HG03196 (cell line): ENCODE data around the gene CDHR1.
"Not testable (repeated sequence)": the region's sequence is repeated elsewhere in the genome, so short reads cannot be mapped to it uniquely, and the experiment has no call there.

ENCODE experiments used
- ATAC-seq: cut with Tn5 transposase; IDR thresholded peaks from one replicate; pipeline ENCODE4 v1.9.1; 2021; ENCODE audit not compliant: unreplicated experiment

CDHR1 gene

DNA sequence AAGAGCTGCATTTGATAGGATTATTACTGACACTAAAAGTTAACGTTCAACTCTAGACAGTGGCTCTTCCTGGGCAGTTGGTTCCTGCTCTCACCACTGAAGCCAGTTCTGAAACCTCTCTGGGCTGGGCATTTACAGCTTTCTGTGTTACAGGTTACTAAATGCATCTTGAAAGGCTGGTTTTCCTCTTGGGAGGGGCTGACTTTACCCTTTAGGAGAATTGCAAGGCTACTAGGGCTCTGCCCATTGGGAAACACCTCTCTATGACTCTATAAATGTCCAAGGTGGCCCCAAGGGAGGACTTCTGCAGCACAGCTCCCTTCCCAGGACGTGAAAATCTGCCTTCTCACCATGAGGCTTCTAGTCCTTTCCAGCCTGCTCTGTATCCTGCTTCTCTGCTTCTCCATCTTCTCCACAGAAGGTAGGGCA is 20.8 kb upstream of the CDHR1 start, which contains the start of gene GPR15LG:
TSS of gene GPR15LG (plus strand) at position 301 of the 429 bp plus-strand sequence. CDS start at position 352, 51 bp downstream.
- peak; percentile 50 for ATAC-seq

DNA sequence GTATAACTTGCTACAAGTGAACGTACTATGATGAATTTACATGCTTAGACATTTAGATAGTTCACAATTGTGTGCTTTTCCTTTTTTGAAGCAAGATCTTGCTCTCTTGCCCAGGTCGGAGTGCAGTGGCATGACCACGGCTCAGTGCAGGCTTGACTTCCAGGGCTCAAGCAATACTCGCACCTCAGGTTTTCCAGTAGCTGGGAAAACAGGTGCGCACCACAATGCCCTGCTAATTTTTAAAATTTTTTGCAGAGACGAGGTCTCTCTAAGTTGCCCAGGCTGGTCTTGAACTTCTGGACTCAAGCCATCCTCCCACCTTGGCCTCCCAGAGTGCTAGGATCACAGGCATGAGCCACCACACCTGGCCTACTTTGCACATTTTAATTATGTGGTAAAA is 18.9 kb upstream of the CDHR1 start:
- no peak for ATAC-seq

DNA sequence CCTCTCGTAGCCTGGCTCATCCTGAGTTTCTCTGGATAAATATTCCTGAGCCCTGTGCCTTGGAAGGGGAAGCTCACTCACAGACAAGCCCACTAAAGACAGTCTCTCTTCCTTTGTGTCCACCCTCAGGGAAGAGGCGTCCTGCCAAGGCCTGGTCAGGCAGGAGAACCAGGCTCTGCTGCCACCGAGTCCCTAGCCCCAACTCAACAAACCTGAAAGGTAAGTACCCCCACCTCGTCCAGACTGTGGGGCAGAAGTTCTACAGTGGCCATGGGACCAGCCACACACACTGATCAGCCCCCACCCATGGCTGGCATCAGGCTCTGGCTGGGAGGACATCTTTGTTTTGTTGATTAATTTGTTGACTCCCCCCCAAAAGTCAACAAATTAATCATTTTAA is 18.0 kb upstream of the CDHR1 start:
- ATAC-seq = no peak

DNA sequence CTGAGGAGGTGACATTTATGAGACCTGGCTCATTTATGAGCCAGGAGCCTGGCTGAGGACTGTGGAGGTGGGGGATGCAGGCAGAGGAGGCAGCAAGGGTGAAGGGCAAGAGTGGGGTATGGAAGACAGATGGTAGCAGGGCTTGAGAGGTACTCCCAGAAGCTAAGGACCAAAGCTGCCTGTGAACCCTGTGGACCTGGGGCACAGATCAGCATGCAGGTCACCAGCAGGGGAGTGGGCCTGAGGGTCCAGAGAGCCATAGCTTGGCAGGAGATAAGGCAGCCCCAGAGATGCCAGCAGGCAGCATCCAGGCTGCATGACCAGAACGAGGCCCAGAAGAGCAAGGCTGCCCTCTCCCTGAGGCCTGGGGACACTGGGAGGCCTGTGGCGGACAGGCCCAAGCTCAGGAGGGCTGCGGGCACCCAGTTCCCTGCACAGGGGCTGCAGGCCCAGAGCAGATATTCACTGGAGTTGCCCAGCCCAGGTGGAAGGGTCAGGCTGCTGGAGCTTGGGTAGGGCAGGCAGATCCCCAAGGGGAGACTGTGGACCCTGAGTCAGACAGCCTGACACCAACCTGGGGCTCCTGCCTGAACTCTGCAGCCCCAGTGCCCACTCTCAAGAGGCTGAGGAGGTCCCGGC is 17.4 kb upstream of the CDHR1 start:
- no peak for ATAC-seq

DNA sequence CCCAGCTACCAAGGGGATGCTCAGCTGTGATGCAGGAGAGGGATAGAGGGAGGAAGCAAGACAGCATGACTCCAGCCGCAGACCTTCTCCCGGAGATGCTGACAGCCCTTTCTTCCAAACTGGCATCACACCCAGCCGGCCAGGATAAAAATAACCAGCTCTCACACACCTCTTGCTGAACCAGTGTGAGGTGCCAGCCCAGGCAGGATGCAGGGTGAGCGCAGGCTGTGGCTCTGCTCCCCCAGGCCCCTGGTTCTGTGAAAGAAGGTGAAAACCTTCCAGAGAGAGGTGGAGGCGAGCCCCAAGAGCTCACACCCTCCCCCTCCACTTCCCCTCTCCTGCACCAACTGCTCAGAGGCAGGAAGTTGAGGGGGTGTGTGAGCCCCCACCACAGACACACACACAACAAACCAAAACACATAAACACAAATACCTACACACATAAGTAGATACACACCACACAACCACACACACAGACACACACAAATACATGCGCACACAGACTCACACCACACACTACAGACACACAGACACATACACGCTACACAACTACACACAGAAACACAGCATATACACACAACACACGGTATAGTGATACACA is 16.7 kb upstream of the CDHR1 start:
- peak; percentile 46 for ATAC-seq

DNA sequence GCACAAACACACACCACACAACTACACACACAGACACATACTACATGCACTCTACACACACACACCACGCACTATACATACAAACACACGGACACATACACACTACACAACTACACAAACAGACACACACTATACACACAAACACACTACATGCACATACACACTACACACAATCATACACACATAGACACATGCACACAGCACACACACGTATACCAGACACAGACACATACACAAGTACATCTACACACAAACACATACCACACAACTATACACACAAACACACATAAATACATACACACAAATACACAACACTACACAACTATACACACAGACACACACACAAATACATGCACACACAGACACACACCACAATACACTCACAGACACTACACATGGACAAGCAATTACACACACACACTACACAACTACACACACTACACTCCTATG is 16.2 kb upstream of the CDHR1 start:
- no peak for ATAC-seq

DNA sequence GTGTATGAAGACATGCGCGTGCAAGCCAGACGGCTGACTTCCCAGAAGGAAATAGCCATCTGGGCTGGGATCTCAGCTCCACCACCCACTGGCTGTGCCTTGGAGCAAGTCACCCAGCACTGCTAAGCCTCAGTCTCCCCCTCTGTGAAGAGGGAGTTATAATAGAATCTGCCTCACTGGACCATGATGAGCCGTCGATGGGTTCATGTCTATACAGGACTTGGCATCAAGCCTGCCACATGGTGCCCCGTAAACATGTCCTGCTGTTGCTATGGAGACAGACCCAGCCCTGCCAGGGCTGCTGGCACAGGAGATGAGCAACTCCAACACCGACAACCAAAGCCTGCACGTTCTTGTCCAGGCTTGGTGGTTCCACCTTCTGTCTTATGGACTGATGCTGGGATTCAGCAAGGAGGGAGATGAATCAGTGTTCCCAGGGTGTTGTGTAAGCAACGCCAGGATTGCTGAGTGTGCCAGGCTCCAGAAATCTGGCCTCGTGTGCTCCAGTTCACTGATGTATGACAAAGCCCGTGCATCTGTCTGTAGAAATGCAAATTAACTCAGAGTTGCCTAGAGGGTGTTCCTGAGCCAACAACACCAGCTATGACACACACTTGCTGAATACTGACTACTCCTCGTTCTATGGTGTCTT is 15.2 kb upstream of the CDHR1 start:
- peak; percentile 87 for ATAC-seq

DNA sequence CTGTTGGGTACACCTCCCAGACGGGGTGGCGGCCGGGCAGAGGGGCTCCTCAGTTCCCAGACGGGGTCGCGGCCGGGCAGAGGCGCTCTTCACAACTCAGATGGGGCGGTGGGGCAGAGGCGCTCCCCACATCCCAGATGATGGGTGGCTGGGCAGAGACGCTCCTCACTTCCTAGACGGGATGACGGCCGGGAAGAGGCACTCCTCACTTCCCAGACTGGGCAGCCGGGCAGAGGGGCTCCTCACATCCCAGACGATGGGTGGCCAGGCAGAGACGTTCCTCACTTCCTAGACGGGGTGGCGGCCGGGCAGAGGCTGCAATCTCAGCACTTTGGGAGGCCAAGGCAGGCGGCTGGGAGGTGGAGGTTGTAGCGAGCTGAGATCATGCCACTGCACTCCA is 14.0 kb upstream of the CDHR1 start:
- not testable (repeated sequence) for ATAC-seq

DNA sequence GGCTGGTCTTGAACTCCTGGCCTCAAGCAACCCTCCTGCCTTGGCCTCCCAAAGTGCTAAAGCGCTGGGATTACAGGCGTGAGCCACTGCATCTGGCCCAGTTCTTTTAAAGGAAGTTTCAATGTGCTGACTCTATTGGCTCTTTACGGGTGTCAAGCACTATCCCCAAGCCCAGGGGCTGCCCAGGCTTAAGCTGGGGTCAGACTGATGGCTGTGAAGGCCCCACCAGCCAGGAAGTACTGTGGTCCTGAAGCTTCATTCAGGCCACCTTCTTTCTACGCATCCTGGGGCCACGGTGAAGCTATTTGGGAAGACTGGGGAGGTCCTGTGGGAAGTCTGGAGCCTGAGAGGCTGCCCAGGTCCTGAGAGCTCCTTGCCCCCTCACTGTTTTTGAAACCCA is 12.7 kb upstream of the CDHR1 start:
- ATAC-seq = no peak

DNA sequence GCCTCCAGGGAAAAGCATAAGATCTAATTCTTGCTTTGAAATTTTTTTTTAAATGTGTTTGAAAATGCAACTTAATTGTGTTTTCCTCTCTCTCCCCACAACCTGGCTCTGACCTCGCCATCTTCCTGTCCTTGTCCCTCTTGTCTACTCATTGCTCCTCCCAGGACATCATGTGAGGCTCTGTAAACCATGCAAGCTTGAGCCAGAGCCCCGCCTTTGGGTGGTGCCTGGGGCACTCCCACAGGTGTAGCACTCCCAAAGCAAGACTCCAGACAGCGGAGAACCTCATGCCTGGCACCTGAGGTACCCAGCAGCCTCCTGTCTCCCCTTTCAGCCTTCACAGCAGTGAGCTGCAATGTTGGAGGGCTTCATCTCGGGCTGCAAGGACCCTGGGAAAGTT is 9.8 kb upstream of the CDHR1 start:
- no peak for ATAC-seq

DNA sequence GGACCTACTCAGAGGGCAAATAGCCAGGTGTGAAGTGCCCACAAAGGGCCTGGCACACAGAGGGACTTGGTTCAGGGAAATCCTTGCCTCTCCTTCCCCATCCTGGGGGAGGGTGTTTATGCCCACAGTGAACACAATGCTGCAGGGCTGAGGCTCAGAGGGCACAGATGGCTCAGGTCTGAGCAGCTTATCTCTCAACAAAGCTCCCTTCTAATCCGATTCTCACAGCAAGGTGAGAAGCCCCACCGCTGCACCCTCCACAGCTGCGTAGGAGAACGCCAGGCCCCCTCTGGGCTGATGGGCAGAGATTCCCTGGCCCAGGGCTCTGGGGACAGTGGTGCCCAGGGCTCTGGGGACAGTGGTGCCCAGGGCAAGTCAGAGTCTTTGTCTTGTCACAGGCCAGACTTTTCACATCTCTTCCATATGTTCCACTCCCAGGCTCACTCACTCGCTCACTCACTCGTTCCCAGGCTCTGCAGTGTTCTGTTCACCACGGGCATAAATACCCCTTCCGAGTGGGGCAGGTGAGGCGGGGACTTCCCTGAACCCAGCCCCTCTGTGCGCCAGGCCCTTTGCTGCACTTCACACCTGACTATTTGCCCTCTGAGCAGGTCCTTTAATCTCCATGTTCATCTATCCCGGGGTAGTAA is 8.7 kb upstream of the CDHR1 start:
- no peak for ATAC-seq

DNA sequence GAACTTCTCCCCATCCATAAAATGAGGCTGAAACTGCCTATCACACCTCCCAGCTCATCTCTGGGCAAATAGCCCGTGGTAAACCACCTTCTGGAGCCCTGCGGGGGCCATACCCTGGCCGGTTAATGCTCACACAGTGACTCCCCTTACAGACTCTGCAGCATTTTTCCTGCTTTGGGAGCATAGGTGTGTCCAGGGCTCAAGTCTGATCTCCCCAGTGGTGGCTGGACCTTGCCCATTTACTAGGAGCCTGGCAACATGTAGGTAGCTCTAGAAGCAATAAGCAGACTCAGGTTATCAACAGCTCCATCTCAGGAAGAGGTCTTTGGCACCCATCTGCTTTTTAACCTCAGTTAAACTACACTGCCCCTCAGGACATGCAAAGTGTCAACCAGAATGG is 5.5 kb upstream of the CDHR1 start:
- ATAC-seq = no peak

DNA sequence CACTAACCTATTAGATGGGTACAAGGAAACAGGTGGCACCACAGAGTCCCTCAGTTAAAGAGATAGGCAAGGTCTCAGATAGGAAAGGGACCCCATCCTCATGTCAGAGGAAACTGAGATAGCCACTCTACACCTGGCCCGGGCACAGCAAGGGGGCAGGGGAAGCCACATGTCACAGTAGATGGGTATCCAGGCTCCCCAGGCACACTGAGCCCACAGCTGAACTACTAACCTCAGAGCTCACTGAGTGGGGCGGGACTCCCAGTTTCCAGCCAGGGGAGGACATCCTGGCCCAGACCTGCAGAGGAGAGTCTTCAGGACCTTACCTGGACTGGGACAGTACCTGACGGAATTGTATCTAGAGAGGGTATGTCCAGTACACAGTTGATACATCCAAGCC is 3.7 kb upstream of the CDHR1 start:
- ATAC-seq = no peak

DNA sequence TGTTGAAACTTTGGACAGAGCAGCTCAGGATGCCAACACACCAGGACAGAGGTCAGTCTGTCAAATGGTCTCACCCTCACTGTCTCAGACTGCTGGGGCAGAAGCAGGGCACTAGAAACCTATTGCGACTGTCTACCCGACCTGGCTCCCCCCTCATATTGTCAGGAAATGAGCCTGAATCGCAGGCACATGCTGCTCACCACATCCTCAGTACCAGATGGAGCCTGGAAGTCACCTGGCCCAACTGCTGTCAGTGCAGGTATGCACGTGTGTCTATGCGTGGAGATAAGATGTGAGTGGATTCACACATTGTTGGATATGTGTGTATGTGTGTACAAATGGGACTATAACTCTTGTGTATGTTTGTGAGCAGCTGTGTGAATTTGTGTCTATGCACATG is 3.2 kb upstream of the CDHR1 start:
- ATAC-seq = no peak

DNA sequence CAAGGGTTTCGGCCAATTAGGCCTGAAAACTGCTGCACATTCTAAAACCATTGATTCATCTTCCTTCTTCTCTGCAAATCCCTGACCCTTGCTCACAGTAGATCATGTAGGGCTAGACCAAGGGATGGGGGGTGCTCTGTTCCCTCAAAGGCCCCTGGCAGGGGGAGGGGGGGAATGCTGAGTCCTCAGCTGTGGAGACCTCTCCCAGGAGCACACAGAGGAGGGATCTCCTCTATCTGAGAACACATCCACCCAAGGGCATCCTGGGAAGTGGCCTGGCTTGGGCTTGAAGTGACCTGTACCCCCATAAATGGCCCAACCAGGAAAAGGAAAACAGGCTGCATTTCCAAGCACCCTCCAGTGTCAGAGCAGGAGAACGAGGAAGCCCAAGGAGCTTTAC is 1.0 kb upstream of the CDHR1 start:
- ATAC-seq = no peak

DNA sequence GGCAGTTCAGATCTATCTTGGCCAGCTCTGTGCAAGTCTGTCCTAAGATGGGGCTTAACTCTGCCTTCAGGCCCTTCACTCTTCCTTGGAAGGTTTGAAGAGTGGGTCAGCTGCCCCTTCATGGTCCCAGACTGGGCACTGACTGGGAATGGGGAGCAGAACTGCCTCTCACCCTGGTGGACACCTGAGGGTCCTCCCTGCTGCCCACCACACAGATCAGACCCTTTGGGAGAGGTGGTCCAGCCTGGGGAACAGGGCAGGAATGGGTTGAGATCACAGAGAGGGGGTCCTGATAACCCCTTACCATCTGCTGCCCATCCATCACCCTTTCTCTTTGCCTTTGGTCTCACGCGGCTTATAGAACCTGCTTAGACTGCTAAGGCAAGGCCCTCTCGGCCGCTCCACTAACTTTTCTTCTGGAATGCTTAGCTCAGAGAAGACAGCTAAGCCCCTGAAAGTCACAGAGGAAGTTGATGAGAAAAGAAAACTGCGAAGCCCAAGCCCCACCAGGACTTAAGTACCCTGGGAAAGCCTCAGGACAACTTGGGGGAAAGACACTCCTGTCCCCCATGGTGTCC is 402 bp upstream of the CDHR1 start:
- ATAC-seq = no peak

DNA sequence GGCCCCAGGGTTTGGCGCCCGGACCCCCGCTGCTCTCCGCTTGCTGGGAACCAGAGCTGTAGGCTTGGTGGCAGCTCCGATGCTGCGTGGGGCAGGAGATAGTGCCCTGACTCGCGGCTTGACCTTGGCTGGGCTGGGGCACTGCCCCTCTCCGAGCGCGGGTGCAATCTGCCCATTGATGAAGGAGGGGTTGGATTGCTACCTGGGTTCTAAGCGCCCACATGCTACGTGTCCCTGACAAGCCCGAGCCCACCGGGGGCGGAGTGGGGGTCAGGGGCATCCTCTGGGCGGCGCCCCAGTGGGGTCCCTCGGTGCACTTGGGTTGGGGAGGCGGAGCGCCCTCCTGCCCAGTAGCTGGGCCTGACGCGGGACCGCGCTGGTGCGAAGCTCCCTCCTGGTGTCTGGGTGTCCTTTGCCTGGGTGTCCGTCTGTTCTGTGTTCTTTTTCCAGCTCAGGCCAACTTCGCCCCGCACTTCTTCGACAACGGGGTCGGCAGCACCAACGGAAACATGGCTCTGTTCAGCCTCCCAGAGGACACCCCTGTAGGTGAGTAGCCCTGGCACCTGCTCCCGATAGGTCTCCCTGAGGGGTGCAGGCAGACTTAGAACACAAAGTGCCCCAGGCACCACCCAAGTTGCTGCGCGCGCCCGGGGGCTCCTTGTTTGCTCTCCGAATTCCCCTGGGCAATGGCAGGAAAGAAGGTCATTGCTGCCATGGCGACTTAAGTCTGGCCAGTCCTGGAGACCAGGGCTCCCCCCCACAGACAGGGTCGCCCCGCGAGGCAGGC is 900 bp downstream of the CDHR1 start:
- ATAC-seq = no peak

DNA sequence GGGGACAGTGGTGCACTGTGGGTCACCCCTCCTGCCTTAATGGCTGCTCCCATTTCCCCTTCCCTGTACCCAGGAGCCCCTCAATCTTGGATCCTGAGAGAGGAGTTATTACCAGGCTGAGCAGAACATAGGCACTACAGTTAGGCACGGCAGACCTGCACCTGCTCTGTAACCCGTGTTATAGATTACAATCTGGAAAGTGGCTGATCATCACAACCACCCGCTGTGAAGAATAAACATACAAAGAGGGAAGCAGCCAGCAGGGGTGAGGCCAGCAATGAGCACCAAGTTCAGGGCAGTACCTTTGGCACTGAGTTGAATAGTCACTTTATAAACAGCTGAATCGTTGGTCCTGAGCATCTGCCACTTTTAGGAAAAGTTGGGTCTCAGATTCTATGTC is 1.7 kb downstream of the CDHR1 start:
- no peak for ATAC-seq

DNA sequence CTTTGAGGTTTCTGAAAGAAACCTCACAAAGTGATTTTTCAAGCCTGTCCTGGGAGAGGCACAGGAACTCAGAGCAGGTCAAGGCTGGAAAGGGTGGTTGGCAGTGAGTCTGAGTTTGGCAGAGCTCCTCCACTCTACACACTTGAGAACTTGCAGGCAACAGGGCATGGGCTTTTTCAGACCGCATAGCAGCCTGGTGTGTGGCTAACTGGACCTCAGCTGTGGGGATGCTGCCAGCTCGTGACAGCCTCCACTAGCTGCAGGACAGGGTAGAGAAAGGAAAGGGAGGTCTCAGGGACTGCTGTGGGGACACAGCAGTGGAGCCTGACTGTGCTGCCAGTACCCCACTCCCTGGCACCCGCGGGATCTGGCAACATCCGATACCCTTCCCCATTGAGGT is 2.6 kb downstream of the CDHR1 start:
- ATAC-seq = no peak

DNA sequence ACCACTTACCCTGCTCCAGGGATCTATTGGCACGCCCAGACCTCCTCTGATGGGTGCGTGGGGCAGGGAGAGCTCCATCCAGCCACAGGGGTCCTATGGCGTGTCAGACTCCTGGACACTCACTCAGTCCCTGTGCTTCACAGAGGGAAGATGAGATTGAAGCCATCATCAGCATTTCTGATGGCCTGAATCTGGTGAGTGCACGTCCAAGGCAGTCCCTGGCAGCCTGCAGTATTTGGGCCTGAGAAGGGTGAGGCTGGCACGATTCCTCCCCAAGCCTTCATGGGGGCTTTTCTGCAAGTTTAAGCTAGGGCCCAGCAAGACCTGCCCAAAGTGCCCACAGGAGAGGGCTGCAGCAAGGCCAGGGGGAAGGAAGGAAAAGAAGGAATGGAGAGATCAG is 3.3 kb downstream of the CDHR1 start:
- ATAC-seq = no peak
